Measurements from ENCODE around the gene SMIM13. TPM values are rescaled to one million over a fixed set of nuclear protein-coding genes. Genes with fewer than 3 reads are reported as not detected.

SMIM13 gene
- 10.3 and 15.5 TPM in 2 replicates for total RNA-seq

- peak; percentile 98 for DNase-seq (ENCODE audit: low read depth)
- H3K4me3 ChIP-seq (ENCODE audit: low read depth, low read length) = peak within 1 kb of the TSS; percentile 91
- TF ChIP-seq, protein P1, sequence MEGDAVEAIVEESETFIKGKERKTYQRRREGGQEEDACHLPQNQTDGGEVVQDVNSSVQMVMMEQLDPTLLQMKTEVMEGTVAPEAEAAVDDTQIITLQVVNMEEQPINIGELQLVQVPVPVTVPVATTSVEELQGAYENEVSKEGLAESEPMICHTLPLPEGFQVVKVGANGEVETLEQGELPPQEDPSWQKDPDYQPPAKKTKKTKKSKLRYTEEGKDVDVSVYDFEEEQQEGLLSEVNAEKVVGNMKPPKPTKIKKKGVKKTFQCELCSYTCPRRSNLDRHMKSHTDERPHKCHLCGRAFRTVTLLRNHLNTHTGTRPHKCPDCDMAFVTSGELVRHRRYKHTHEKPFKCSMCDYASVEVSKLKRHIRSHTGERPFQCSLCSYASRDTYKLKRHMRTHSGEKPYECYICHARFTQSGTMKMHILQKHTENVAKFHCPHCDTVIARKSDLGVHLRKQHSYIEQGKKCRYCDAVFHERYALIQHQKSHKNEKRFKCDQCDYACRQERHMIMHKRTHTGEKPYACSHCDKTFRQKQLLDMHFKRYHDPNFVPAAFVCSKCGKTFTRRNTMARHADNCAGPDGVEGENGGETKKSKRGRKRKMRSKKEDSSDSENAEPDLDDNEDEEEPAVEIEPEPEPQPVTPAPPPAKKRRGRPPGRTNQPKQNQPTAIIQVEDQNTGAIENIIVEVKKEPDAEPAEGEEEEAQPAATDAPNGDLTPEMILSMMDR (IDR thresholded peaks at IDR 0.05; ENCODE audit: insufficient read depth, low read depth, low read length) = peak; percentile 45
These were observed at the start of gene SMIM13 for GRCh38 chr6:11093626-11094410. Gene SMIM13 (plus strand): TSS chr6:11093834. CDS start chr6:11094314, 480 bp downstream.

DNA sequence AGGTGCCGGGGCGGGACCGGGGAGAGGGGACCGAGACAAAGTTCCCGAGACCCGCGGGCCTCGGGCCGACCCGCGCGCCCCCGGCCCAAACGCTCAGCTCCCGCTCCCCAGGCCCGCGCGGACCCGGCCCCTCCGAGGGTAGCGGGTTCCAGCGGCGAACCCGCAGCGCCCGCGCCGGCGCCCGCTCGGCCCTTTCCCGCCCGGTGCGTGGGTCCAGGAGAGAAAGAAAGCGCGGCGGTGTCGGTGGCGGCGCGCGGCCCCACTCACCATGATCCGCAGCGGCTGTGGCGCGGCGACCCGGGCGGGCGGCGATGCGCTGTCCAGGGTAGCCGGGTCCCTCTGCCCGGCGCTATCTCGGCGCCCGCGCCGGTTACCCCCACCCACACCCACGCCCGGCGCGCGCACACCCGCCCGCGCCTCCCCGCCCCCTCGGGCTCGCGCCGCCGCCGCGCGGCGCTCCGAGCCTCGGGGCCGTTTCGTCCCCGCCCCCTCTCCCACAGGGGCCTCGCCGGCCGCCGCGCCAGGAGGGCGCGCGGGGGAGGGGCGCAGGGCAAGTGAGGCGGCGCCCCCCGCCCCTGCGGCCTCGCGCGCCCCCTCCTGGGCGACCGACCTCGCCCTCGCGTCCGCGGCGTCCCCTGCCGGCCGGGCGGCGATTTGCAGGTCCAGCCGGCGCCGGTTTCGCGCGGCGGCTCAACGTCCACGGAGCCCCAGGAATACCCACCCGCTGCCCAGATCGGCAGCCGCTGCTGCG lies 49.5 kb upstream of the SMIM13 start, which contains the start of gene ELOVL2:
Gene ELOVL2, minus strand, starts transcription at position 345 of the 751 bp plus-strand sequence. Its CDS starts 75 bp downstream, at position 270.
- peak within 1 kb of the TSS; percentile 82 for H3K4me3 ChIP-seq (ENCODE audit: low read depth, low read length)
- TF ChIP-seq, protein P1 (IDR thresholded peaks at IDR 0.05; ENCODE audit: insufficient read depth, low read depth, low read length) = peak; percentile 64
- DNase-seq (ENCODE audit: low read depth) = peak; percentile 64

DNA sequence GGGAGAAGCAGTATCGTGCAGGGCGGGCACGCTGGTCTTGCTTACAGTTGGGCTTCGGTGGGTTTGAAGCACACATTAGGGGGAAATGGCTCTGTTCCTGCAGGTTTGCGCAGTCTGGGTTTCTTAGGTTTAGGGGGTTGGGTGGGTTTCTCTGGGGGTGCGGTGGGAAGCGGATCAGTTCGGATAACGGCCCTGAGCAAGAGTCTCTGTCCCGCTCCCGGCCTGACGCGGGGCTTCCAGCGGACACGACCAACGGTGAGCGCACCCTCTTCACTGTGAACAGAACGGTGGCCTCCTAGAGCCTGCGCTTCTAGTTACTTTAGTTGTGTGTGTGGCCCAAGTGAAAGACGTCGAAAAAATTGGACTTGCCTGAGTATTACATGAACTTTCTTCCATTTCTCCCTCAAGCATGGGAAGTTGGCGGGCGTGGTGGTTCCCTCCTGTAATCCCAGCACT lies 48.9 kb upstream of the SMIM13 start:
- no peak for DNase-seq (ENCODE audit: low read depth)
- TF ChIP-seq, protein P1 (IDR thresholded peaks at IDR 0.05; ENCODE audit: insufficient read depth, low read depth, low read length) = peak; percentile 10

DNA sequence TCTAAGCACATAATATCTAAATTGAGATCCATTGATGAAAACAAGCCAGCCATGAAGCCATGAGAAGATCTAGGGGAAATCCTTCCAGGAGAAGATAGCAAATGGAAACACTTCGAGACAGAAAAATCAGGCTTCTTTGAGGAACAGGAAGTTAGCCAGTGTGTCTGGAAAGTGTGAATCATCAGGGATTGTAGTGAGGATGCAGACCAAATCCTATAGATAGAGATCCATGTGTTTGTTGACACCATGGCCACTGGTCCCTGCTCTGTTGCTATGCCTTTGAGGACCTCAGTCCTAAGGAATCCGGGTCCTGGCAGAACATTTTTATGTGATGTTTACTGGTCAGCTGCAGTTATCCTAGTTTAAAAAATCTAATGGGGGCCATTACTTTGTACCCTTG lies 42.9 kb upstream of the SMIM13 start:
- DNase-seq (ENCODE audit: low read depth) = peak; percentile 67
- no peak overlapping the region for H3K4me3 ChIP-seq (ENCODE audit: low read depth, low read length)
- TF ChIP-seq, protein P1 (IDR thresholded peaks at IDR 0.05; ENCODE audit: insufficient read depth, low read depth, low read length) = no peak

More for the DNA sequence above, 48.9 kb upstream of the SMIM13 start:
- H3K4me3 ChIP-seq (ENCODE audit: low read depth, low read length) = peak overlapping the region; percentile 82

DNA sequence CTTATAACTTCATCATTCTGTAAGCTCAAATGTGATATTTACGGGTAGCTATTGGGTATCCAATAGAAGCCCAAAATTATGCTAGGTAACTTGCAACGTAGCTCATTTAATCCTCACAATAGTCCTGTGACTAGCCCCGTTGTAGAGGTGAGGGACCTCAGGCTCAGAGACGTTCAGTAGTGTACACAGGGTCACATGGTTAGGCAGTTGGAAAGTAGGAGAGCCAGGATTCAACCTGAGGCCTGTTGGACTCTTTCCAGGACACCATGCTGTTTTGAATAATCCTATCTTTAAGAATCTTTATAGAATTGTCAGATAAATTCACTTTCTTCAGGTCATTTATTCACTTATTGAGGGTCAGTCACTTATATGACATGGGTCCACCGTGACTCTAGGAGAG lies 40.3 kb upstream of the SMIM13 start:
- no peak for DNase-seq (ENCODE audit: low read depth)
- H3K4me3 ChIP-seq (ENCODE audit: low read depth, low read length) = no peak overlapping the region
- TF ChIP-seq, protein P1 (IDR thresholded peaks at IDR 0.05; ENCODE audit: insufficient read depth, low read depth, low read length) = no peak

GRCh38 chr6:11054722-11055121 lies 38.9 kb upstream of the SMIM13 start:
- TF ChIP-seq, protein P1 (IDR thresholded peaks at IDR 0.05; ENCODE audit: insufficient read depth, low read depth, low read length) = no peak
- no peak for DNase-seq (ENCODE audit: low read depth)
- H3K4me3 ChIP-seq (ENCODE audit: low read depth, low read length) = no peak overlapping the region

Measured in fibroblast of villous mesenchyme (primary cell).